Psoas muscle (tissue), 8 donors: ENCODE measurements around the gene FRRS1L. TPM values are rescaled to one million over a fixed set of nuclear protein-coding genes. Genes with fewer than 3 reads are reported as not detected.

Experiments used
- ATAC-seq, 4 donors: fragments of 200-7000 bp; cut with Tn5 transposase; one replicate each; pipeline ENCODE4 v1.9.1; 2020; ENCODE audit warnings: moderate library complexity in 3 of 4, mild to moderate bottlenecking in 2 of 4
- DNase-seq, 2 donors: peaks; one replicate each; pipeline ENCODE4 v3.0.0-alpha.2; 2020
- H3K27ac ChIP-seq: fragments of 200-600 bp; one replicate; pipeline ENCODE4 v1.8.0; 2022
- H3K27me3 ChIP-seq, 3 donors: fragments of 200-600 bp in 1 of 3; one replicate each; pipeline versions ENCODE4 v1.6.1 to v1.8.0; 2013 to 2022; ENCODE audit warnings: low read length in 2 of 3, mild to moderate bottlenecking in 2 of 3, moderate library complexity in 1 of 3; ENCODE audit not compliant: insufficient read depth in 3 of 3
- H3K36me3 ChIP-seq, 2 donors: fragments of 200-600 bp in 1 of 2; one replicate each; pipeline versions ENCODE4 v1.6.1 to v1.8.0; 2013 to 2022; ENCODE audit warnings: low read depth in 1 of 2, mild to moderate bottlenecking in 1 of 2, moderate library complexity in 1 of 2; ENCODE audit not compliant: insufficient read depth in 1 of 2
- H3K4me1 ChIP-seq: fragments of 200-600 bp; one replicate; pipeline ENCODE4 v1.8.0; 2022
- H3K4me3 ChIP-seq: fragments of 200-600 bp; one replicate; pipeline ENCODE4 v1.8.0; 2022; ENCODE audit warnings: mild to moderate bottlenecking
- H3K9me3 ChIP-seq: fragments of 200-600 bp; one replicate; pipeline ENCODE4 v1.8.0; 2022
- CTCF ChIP-seq: fragments of 200-600 bp; IDR thresholded peaks from one replicate; pipeline ENCODE4 v1.8.0; 2022; ENCODE audit warnings: antibody characterized with exemption
- WGBS, 3 donors: extraction: QIAGEN DNeasy Blood & Tissue Kit; methylation state at CpG; one replicate each; pipeline versions ENCODE4 v1.1.6 to v1.1.7; 2013; 5-methylcytosine and 5-hydroxymethylcytosine counted together
- intact Hi-C, 2 donors: fragments of 100-400 bp; cut with DNase I; formaldehyde crosslinking; loops; one replicate each; pipeline versions ENCODE4 v1.11.0 to v1.14.2; 2022
- polyA plus RNA-seq, 3 donors: library from polyadenylated mRNA; stranded (reverse); fragments of 200-250 nt; gene quantifications; one replicate each; pipeline ENCODE4 v1.2.3, GENCODE V29; 2013
- total RNA-seq, 4 donors: library from RNA; stranded (reverse); fragmentation: NEBNext Ultra II Directional in 2 of 4; extraction: Animal tissue kit (Norgen Biotek cat#: 25700) in 2 of 4; gene quantifications; one replicate each; pipeline versions ENCODE4 v1.2.1 to v1.2.4, GENCODE V29; 2021 to 2023
- donor health status: healthy with polysubstance abuse.
- donor health status: DM: no; HTN: no; CAD: no; lungs with moderate emphysema.
- donor health status: Bipolar disorder and iron deficiency.
- donor health status: healthy.
- donor health status: DM: yes; HTN: yes; CAD: no.
- donor health status: DM: no; HTN: no; CAD: no.
- donor health status: DM: no; HTN: no; CAD: no.
- donor health status: DM: yes; HTN: yes; CAD: no.

The FRRS1L gene
- total and polyA plus RNA-seq, 7 donors = under 0.01 to 0.04 (median 0.01) TPM; not detected in 4

- intact Hi-C loops = no loop called here
- no peak for TF ChIP-seq CTCF
- H3K27ac ChIP-seq = no peak overlapping the region
- WGBS, 3 donors = 77 to 94% (median 81%) methylated on average over 2 of the region's 2 CpGs
- no peak overlapping the region for H3K4me3 ChIP-seq
- ATAC-seq (no peak), DNase-seq (no peak)
- H3K9me3 ChIP-seq = no peaks in the 10 kb centered on the region
- H3K4me1 ChIP-seq = no peaks in the 10 kb centered on the region
- H3K27me3 ChIP-seq = no peaks in the 10 kb centered on the region
- no peaks in the 10 kb centered on the region for H3K36me3 ChIP-seq
Observed at GRCh38 chr9:109206670-109207069, 39.6 kb upstream of the FRRS1L start.

DNA sequence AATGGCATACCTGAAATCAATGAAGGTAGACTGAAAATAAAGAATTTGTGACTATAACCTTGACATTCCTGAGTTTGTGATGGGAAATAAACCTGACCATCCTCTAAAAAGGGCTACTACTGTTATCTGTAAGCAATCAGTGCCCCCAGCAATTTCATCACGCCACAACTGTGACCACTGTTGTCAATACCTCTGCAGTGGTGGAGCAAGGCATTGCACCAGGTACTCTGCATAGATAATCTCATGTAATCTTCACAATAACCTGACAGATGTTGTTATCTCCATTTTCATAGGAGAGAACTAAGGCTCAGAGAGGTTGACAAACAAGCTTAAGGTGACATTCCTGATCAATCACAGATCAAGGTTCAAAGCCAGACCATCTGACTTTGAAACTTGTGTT is 38.5 kb upstream of the FRRS1L start:
- H3K36me3 ChIP-seq = no peaks in the 10 kb centered on the region
- 86 to 90% (median 88%) methylated on average over 1 of the region's 1 CpG for WGBS, 3 donors
- no peak for TF ChIP-seq CTCF
- H3K27ac ChIP-seq = no peak overlapping the region
- intact Hi-C loops = no loop called here
- no peak overlapping the region for H3K4me3 ChIP-seq
- H3K9me3 ChIP-seq = no peaks in the 10 kb centered on the region
- no peak for DNase-seq
- no peaks in the 10 kb centered on the region for H3K27me3 ChIP-seq
- H3K4me1 ChIP-seq = no peaks in the 10 kb centered on the region
- no peak for ATAC-seq

- 62 to 80% (median 70%) methylated on average over 4 of the region's 4 CpGs for WGBS, 3 donors
- H3K27me3 ChIP-seq = no peaks in the 10 kb centered on the region
- no peak overlapping the region for H3K4me3 ChIP-seq
- no peaks in the 10 kb centered on the region for H3K36me3 ChIP-seq
- DNase-seq (no peak), ATAC-seq (no peak)
- no peak overlapping the region for H3K27ac ChIP-seq
- intact Hi-C loops = no loop called here
- no peak for TF ChIP-seq CTCF
- H3K4me1 ChIP-seq = no peaks in the 10 kb centered on the region
- H3K9me3 ChIP-seq = no peaks in the 10 kb centered on the region
Observed at GRCh38 chr9:109203761-109204360, 36.8 kb upstream of the FRRS1L start.

DNA sequence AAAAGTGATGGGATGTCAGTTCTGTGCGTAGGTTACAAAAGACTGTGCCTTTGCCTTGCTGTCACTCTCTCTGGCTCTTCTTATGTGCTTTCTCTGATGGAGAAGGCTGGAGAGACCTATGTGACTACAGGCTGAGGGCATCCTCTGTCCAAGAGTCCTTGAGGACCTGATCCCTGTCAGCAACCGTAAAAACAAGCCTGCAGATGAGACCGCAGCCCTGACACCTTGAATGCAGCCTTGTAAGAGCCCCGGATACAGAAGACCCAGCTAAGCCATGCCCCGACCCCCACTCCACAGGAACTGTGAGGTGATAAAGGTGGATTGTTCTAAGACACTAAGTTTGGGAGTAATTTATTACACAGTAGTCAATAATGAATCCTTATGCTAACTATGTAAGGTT is 32.6 kb upstream of the FRRS1L start:
- intact Hi-C loops = no loop called here
- no peak for ATAC-seq
- TF ChIP-seq CTCF = no peak
- no peaks in the 10 kb centered on the region for H3K27me3 ChIP-seq
- H3K4me1 ChIP-seq = no peaks in the 10 kb centered on the region
- no peak overlapping the region for H3K27ac ChIP-seq
- DNase-seq = no peak
- H3K4me3 ChIP-seq = no peak overlapping the region
- WGBS, 3 donors = 77 to 85% (median 78%) methylated on average over 5 of the region's 5 CpGs
- H3K36me3 ChIP-seq = no peaks in the 10 kb centered on the region
- H3K9me3 ChIP-seq = no peaks in the 10 kb centered on the region

DNA sequence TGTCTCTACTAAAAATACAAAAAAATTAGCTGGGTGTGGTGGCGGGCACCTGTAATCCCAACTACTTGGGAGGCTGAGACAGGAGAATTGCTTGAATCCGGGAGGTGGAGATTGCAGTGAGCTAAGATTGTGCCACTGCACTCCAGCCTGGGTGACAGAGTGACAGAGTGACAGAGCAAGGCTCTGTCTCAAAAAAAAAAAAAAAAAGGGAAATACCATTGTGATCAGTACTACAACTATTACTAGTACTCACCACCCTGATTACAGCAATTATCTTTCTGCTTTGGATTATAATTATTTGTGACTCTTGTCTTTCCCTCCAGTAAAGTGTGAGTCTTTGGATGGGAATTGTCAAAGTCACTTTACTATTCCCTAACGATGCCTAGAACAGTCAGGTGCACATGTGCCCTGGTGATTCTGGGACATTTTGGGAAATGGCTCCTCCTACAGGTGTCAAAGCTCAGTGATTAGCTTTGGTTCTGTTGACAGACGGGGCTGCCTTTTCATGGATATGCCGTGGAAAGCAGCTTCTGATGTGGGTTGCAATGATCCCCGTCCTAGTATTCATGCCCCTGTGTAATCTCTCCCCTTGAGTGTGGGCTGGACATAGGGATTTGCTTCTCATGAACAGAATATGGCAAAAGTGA is 31.8 kb upstream of the FRRS1L start:
- ATAC-seq (no peak), DNase-seq (no peak)
- 58 to 75% (median 62%) methylated on average over 6 of the region's 6 CpGs for WGBS, 3 donors
- H3K4me1 ChIP-seq = no peaks in the 10 kb centered on the region
- no peak overlapping the region for H3K4me3 ChIP-seq
- no peaks in the 10 kb centered on the region for H3K27me3 ChIP-seq
- H3K27ac ChIP-seq = no peak overlapping the region
- no peak for TF ChIP-seq CTCF
- intact Hi-C loops = no loop called here
- no peaks in the 10 kb centered on the region for H3K36me3 ChIP-seq
- H3K9me3 ChIP-seq = no peaks in the 10 kb centered on the region
